ENCODE data around the gene DPPA3. TPM values are rescaled to one million over a fixed set of nuclear protein-coding genes. Genes with fewer than 3 reads are reported as not detected.
"Not testable (repeated sequence)": the region's sequence is repeated elsewhere in the genome, so short reads cannot be mapped to it uniquely, and the experiment has no call there.

DPPA3 gene
- total RNA-seq, 1 donor from 2014 or later: not detected

- Mint-ChIP-seq H3K4me1 (ENCODE audit: low read depth, unreplicated experiment) (no peaks in the 10 kb centered on the region), H3K4me3 (ENCODE audit: unreplicated experiment) (no peak overlapping the region), H3K9me3 (ENCODE audit: unreplicated experiment) (no peaks in the 10 kb centered on the region), H3K27ac (ENCODE audit: unreplicated experiment) (no peak overlapping the region), H3K36me3 (ENCODE audit: unreplicated experiment) (no peaks in the 10 kb centered on the region), H3K27me3 (ENCODE audit: unreplicated experiment) (peaks cover 2% of the 10 kb centered on the region)
- no peak for TF ChIP-seq CTCF (IDR thresholded peaks at IDR 0.05; ENCODE audit: partially characterized antibody, unreplicated experiment)
- DNase-seq: no peak
These were observed 39.1 kb downstream of the DPPA3 start for GRCh38 chr12:7750350-7750749.

- no peak overlapping the region for H3K4me3 Mint-ChIP-seq (ENCODE audit: unreplicated experiment)
- no peaks in the 10 kb centered on the region for H3K9me3 Mint-ChIP-seq (ENCODE audit: unreplicated experiment)
- TF ChIP-seq CTCF (IDR thresholded peaks at IDR 0.05; ENCODE audit: partially characterized antibody, unreplicated experiment): no peak
- H3K4me1 Mint-ChIP-seq (ENCODE audit: low read depth, unreplicated experiment): no peaks in the 10 kb centered on the region
- H3K27me3 Mint-ChIP-seq (ENCODE audit: unreplicated experiment): peaks cover 2% of the 10 kb centered on the region
- no peak overlapping the region for H3K27ac Mint-ChIP-seq (ENCODE audit: unreplicated experiment)
- H3K36me3 Mint-ChIP-seq (ENCODE audit: unreplicated experiment): no peaks in the 10 kb centered on the region
- no peak for DNase-seq
These were observed 40.2 kb downstream of the DPPA3 start for GRCh38 chr12:7751394-7751793.

- H3K9me3 Mint-ChIP-seq (ENCODE audit: unreplicated experiment); DNase-seq; H3K36me3 Mint-ChIP-seq (ENCODE audit: unreplicated experiment); H3K27me3 Mint-ChIP-seq (ENCODE audit: unreplicated experiment); H3K27ac Mint-ChIP-seq (ENCODE audit: unreplicated experiment); H3K4me1 Mint-ChIP-seq (ENCODE audit: low read depth, unreplicated experiment); H3K4me3 Mint-ChIP-seq (ENCODE audit: unreplicated experiment): not testable (repeated sequence)
These were observed 41.0 kb downstream of the DPPA3 start for GRCh38 chr12:7751941-7752922.

- DNase-seq; H3K36me3 Mint-ChIP-seq (ENCODE audit: unreplicated experiment); H3K9me3 Mint-ChIP-seq (ENCODE audit: unreplicated experiment); H3K4me1 Mint-ChIP-seq (ENCODE audit: low read depth, unreplicated experiment); H3K27ac Mint-ChIP-seq (ENCODE audit: unreplicated experiment); H3K27me3 Mint-ChIP-seq (ENCODE audit: unreplicated experiment); H3K4me3 Mint-ChIP-seq (ENCODE audit: unreplicated experiment): not testable (repeated sequence)
These were observed 44.4 kb downstream of the DPPA3 start for GRCh38 chr12:7755668-7756067.

- H3K27me3 Mint-ChIP-seq (ENCODE audit: unreplicated experiment): peaks cover 2% of the 10 kb centered on the region
- no peak for TF ChIP-seq CTCF (IDR thresholded peaks at IDR 0.05; ENCODE audit: partially characterized antibody, unreplicated experiment)
- H3K36me3 Mint-ChIP-seq (ENCODE audit: unreplicated experiment): no peaks in the 10 kb centered on the region
- DNase-seq: no peak
- no peak overlapping the region for H3K4me3 Mint-ChIP-seq (ENCODE audit: unreplicated experiment)
- no peaks in the 10 kb centered on the region for H3K4me1 Mint-ChIP-seq (ENCODE audit: low read depth, unreplicated experiment)
- H3K27ac Mint-ChIP-seq (ENCODE audit: unreplicated experiment): no peak overlapping the region
- no peaks in the 10 kb centered on the region for H3K9me3 Mint-ChIP-seq (ENCODE audit: unreplicated experiment)
These were observed 45.8 kb downstream of the DPPA3 start for GRCh38 chr12:7756993-7757392.

- Mint-ChIP-seq H3K27me3 (ENCODE audit: unreplicated experiment) (peaks cover 2% of the 10 kb centered on the region), H3K27ac (ENCODE audit: unreplicated experiment) (no peak overlapping the region), H3K36me3 (ENCODE audit: unreplicated experiment) (no peaks in the 10 kb centered on the region), H3K9me3 (ENCODE audit: unreplicated experiment) (no peaks in the 10 kb centered on the region), H3K4me1 (ENCODE audit: low read depth, unreplicated experiment) (no peaks in the 10 kb centered on the region), H3K4me3 (ENCODE audit: unreplicated experiment) (no peak overlapping the region)
- no peak for TF ChIP-seq CTCF (IDR thresholded peaks at IDR 0.05; ENCODE audit: partially characterized antibody, unreplicated experiment)
- no peak for DNase-seq
These were observed 47.5 kb downstream of the DPPA3 start for GRCh38 chr12:7758766-7759140.

Data from glutamatergic neuron (in vitro differentiated cells).